BE2C (cell line): ENCODE data around the gene IRF6.

Experiments used
- DNase-seq: peaks from one replicate; pipeline ENCODE4 v3.0.0-alpha.2; 2020
- H3K27me3 ChIP-seq: fragments of 250-450 bp; sonication (Bioruptor Pico); 2 replicates; pipeline ENCODE4 v1.5.1; 2020; ENCODE audit warnings: mild to moderate bottlenecking
- H3K36me3 ChIP-seq: fragments of 250-450 bp; sonication (Bioruptor Pico); 2 replicates; pipeline ENCODE4 v1.5.1; 2020; ENCODE audit warnings: mild to moderate bottlenecking
- H3K4me1 ChIP-seq: fragments of 250-450 bp; sonication (Bioruptor Pico); 2 replicates; pipeline ENCODE4 v1.5.1; 2020
- H3K4me3 ChIP-seq: 2 replicates; pipeline ENCODE4 v1.5.1; 2011; ENCODE audit warnings: low read depth, low read length
- H3K9me3 ChIP-seq: fragments of 250-450 bp; sonication (Bioruptor Pico); 2 replicates; pipeline ENCODE4 v1.5.1; 2020
- TF ChIP-seq, protein P1 (sequence below): IDR thresholded peaks from 2 replicates; pipeline ENCODE4 v1.5.1; 2012; ENCODE audit warnings: mild to moderate bottlenecking, low read depth, low read length

Gene IRF6

DNA sequence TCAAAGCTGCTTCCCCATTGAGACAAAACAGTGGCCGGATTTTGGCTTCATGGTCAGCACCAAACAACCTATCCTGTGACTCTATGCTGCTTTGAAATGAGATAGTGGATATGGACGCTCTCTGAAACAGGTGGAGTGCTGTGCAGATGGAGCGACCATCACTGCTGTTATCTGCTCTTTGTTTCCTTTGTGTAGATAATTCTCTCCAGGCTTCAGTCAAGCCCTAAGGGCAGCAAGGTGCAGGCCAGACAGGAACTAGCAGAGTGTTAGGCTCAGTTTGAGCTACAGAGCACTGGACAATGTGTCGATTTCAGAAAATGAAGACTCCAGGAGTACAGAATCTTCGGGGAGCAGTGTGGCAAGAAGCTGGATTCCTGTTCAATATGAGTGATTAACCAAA is 4.8 kb upstream of the IRF6 start:
- Histone ChIP-seq H3K36me3 (no peaks in the 10 kb centered on the region), H3K4me1 (peaks cover 28% of the 10 kb centered on the region), H3K27me3 (no peaks in the 10 kb centered on the region), H3K9me3 (no peaks in the 10 kb centered on the region), H3K4me3 (no peak overlapping the region)
- peak; percentile 56 for DNase-seq
- TF ChIP-seq, protein P1, sequence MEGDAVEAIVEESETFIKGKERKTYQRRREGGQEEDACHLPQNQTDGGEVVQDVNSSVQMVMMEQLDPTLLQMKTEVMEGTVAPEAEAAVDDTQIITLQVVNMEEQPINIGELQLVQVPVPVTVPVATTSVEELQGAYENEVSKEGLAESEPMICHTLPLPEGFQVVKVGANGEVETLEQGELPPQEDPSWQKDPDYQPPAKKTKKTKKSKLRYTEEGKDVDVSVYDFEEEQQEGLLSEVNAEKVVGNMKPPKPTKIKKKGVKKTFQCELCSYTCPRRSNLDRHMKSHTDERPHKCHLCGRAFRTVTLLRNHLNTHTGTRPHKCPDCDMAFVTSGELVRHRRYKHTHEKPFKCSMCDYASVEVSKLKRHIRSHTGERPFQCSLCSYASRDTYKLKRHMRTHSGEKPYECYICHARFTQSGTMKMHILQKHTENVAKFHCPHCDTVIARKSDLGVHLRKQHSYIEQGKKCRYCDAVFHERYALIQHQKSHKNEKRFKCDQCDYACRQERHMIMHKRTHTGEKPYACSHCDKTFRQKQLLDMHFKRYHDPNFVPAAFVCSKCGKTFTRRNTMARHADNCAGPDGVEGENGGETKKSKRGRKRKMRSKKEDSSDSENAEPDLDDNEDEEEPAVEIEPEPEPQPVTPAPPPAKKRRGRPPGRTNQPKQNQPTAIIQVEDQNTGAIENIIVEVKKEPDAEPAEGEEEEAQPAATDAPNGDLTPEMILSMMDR, result no peak

DNA sequence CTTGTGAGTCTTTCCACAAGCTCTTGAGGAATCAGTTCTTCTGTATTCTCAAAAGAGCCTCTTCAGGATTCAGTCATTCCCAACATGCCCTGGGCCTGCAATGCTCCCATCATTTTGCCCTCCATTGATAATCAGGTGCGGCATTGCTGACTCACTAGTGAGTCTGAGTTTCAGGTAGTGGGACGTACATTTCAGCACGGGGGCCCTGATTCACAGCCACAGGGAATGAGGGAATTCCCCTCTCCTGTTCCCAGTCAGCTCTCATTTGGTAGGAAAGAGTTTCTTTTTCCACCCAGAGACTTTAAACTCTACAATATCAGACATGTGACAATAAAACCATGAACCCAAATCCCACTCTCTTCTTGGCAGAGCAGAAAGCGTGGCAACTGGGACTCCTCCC is 3.7 kb upstream of the IRF6 start:
- no peak overlapping the region for H3K4me3 ChIP-seq
- H3K36me3 ChIP-seq, result no peaks in the 10 kb centered on the region
- no peak for DNase-seq
- H3K27me3 ChIP-seq, result no peaks in the 10 kb centered on the region
- H3K9me3 ChIP-seq, result no peaks in the 10 kb centered on the region
- TF ChIP-seq, protein P1, result no peak
- peaks cover 28% of the 10 kb centered on the region for H3K4me1 ChIP-seq

DNA sequence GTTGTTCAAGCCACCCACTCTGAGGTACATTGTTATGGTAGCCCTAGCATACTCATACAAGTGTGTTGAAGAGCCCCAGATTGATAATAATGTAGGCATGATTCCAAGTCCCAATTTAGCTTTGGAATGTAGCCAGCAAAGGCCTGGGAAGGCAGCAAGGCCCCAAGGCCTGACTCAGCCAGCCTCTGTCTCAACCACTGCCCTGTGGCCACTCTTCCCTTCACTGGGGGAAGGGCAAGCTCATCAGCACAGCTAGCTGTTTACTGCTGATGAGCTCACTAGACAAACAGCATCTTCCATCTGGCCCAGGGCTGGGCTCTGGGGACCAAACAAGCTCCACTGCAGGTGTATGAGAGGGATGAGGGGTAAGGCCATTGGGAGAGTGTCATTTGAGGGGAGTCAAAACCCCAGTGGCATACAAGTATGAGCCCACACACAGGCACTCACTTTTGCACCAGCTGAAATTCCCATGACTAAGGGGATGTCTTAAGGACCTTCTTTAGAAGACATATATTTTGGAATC is 2.2 kb upstream of the IRF6 start:
- TF ChIP-seq, protein P1, result no peak
- Histone ChIP-seq H3K4me3 (no peak overlapping the region), H3K27me3 (no peaks in the 10 kb centered on the region), H3K36me3 (no peaks in the 10 kb centered on the region), H3K9me3 (no peaks in the 10 kb centered on the region), H3K4me1 (peaks cover 31% of the 10 kb centered on the region)
- DNase-seq, result peak; percentile 93

- TF ChIP-seq, protein P1, result no peak
- H3K4me3 ChIP-seq, result no peak overlapping the region
- no peaks in the 10 kb centered on the region for H3K27me3 ChIP-seq
- no peaks in the 10 kb centered on the region for H3K36me3 ChIP-seq
- H3K4me1 ChIP-seq, result peaks cover 36% of the 10 kb centered on the region
- no peaks in the 10 kb centered on the region for H3K9me3 ChIP-seq
- DNase-seq, result no peak
Observed at GRCh38 chr1:209807509-209807908, 1.6 kb upstream of the IRF6 start.

GRCh38 chr1:209805341-209805781 is 581 bp downstream of the IRF6 start:
- no peak overlapping the region for H3K4me3 ChIP-seq
- H3K36me3 ChIP-seq, result no peaks in the 10 kb centered on the region
- no peaks in the 10 kb centered on the region for H3K9me3 ChIP-seq
- H3K4me1 ChIP-seq, result peaks cover 41% of the 10 kb centered on the region
- H3K27me3 ChIP-seq, result no peaks in the 10 kb centered on the region
- DNase-seq, result no peak
- TF ChIP-seq, protein P1, result no peak

DNA sequence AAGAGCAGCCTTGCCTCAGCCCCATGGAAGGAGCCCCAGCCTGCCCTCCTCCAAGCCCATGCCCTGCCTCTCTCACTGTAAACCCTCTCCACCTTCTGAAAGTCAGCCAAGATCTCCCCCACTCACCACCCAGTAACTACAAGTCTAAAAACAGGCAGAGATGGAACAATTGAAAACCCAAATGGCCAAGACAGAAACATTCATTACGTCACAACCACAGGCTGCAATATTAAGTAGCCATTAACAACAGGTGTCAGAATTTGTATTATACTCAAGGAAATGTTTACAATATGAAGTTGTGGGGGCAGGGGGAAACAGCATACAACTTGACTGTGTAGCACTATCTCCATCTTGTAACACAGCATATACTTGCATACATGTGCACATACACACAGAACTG is 2.4 kb downstream of the IRF6 start:
- no peaks in the 10 kb centered on the region for H3K9me3 ChIP-seq

More for the DNA sequence above, 2.4 kb downstream of the IRF6 start:
- no peak overlapping the region for H3K4me3 ChIP-seq
- H3K36me3 ChIP-seq, result no peaks in the 10 kb centered on the region
- H3K27me3 ChIP-seq, result no peaks in the 10 kb centered on the region
- TF ChIP-seq, protein P1, result no peak
- DNase-seq, result no peak
- H3K4me1 ChIP-seq, result peaks cover 36% of the 10 kb centered on the region
